H1 (cell line): ENCODE results near the gene TRAF6.

ENCODE experiments used
- CHD1 ChIP-seq: IDR thresholded peaks from 2 replicates; pipeline ENCODE4 v1.6.1; 2012; ENCODE audit warnings: low read depth, low read length, improper control_type of control experiment
- EP300 ChIP-seq, 2 experiments: IDR thresholded peaks; 1 replicate in 1 of 2; 2 replicates in 1 of 2; pipeline ENCODE4 v1.6.1; 2011 to 2012; ENCODE audit warnings: low read depth in 2 of 2, low read length in 2 of 2, mild to moderate bottlenecking in 2 of 2, borderline replicate concordance in 1 of 2, inconsistent platforms in 1 of 2, moderate library complexity in 1 of 2
- EZH2 ChIP-seq: fragments of 200-600 bp; sonication (generic); IDR thresholded peaks from 2 replicates; pipeline ENCODE4 v1.7.1; 2012; ENCODE audit warnings: low read depth, mild to moderate bottlenecking, moderate library complexity, low read length, inconsistent platforms; ENCODE audit not compliant: severe bottlenecking
- GTF2F1 ChIP-seq: IDR thresholded peaks from 2 replicates; pipeline ENCODE4 v1.6.1; 2012; ENCODE audit warnings: low read depth, low read length, improper control_type of control experiment, borderline replicate concordance
- RBBP5 ChIP-seq: IDR thresholded peaks from 2 replicates; pipeline ENCODE4 v1.7.1; 2012; ENCODE audit warnings: low read depth, mild to moderate bottlenecking, inconsistent platforms, low read length, moderate library complexity, borderline replicate concordance
- RFX5 ChIP-seq: IDR thresholded peaks from 2 replicates; pipeline ENCODE4 v1.6.1; 2011; ENCODE audit warnings: low read depth, low read length, improper control_type of control experiment, borderline replicate concordance

GRCh38 chr11:36507824-36508489 is 2.1 kb downstream of the TRAF6 start:
- TF ChIP-seq RFX5, result no peak
- no peak for TF ChIP-seq EP300 (IDR thresholded peaks at IDR 0.05; ENCODE audit: borderline replicate concordance in 1 of 2, low read depth in 2 of 2, low read length in 2 of 2)
- no peak for TF ChIP-seq EZH2
- TF ChIP-seq RBBP5, result no peak
- no peak for TF ChIP-seq GTF2F1
- TF ChIP-seq CHD1, result no peak
